Gastroesophageal sphincter (tissue), 4 donors: ENCODE results near the gene AATK. TPM values are rescaled to one million over a fixed set of nuclear protein-coding genes. Genes with fewer than 3 reads are reported as not detected.

ENCODE experiments used
- ATAC-seq: fragments of 150-250 bp; one replicate; pipeline ENCODE4 v1.9.1; 2016; ENCODE audit warnings: mild to moderate bottlenecking, moderate library complexity
- H3K27ac ChIP-seq, 4 donors: fragments of 200-600 bp; sonication (generic) in 3 of 4; 1 replicate in 3 of 4; 2 replicates in 1 of 4; pipeline ENCODE4 v1.5.1; 2016 to 2019
- H3K27me3 ChIP-seq: fragments of 200-600 bp; sonication (generic); one replicate; pipeline ENCODE4 v1.5.1; 2019
- H3K36me3 ChIP-seq, 2 donors: fragments of 200-600 bp; sonication (generic); one replicate each; pipeline ENCODE4 v1.5.1; 2019; ENCODE audit warnings: control low read depth in 1 of 2
- H3K4me1 ChIP-seq, 3 donors: fragments of 200-600 bp; sonication (generic); 1 replicate in 2 of 3; 2 replicates in 1 of 3; pipeline ENCODE4 v1.5.1; 2016 to 2019; ENCODE audit warnings: control low read depth in 2 of 3
- H3K4me3 ChIP-seq, 2 donors: fragments of 200-600 bp; sonication (generic); one replicate each; pipeline ENCODE4 v1.5.1; 2019; ENCODE audit warnings: mild to moderate bottlenecking in 1 of 2, moderate library complexity in 1 of 2
- H3K9me3 ChIP-seq, 3 donors: fragments of 200-600 bp; sonication (generic); one replicate each; pipeline ENCODE4 v1.5.1; 2017 to 2019; ENCODE audit warnings: control low read depth in 2 of 3
- CTCF ChIP-seq, 4 experiments: fragments of 200-600 bp in 2 of 4; fragments of 450-650 bp in 2 of 4; sonication (generic) in 1 of 4; IDR thresholded peaks; one replicate each; pipeline ENCODE4 v1.5.1; 2017 to 2019; ENCODE audit warnings: antibody characterized with exemption in 4 of 4, mild to moderate bottlenecking in 2 of 4, moderate library complexity in 2 of 4
- EP300 ChIP-seq: sonication (generic); formaldehyde crosslinking; IDR thresholded peaks from one replicate; pipeline ENCODE4 v1.6.1; 2017; ENCODE audit warnings: antibody characterized with exemption, mild to moderate bottlenecking
- POLR2A ChIP-seq, 2 donors: fragments of 450-650 bp; IDR thresholded peaks; one replicate each; pipeline ENCODE4 v1.6.1; 2017; ENCODE audit warnings: antibody characterized with exemption in 2 of 2, mild to moderate bottlenecking in 2 of 2, moderate library complexity in 1 of 2
- POLR2AphosphoS5 ChIP-seq: sonication (generic); formaldehyde crosslinking; IDR thresholded peaks from one replicate; pipeline ENCODE4 v1.6.1; 2017; ENCODE audit warnings: antibody characterized with exemption
- WGBS, 2 donors: methylation state at CpG; one replicate each; pipeline ENCODE4 v1.1.5; 2018; ENCODE audit warnings: low coverage in 1 of 2; 5-methylcytosine and 5-hydroxymethylcytosine counted together
- total RNA-seq, 4 donors: library from RNA; depleted of rRNA; stranded (reverse); fragments of >200 nt; gene quantifications; one replicate each; pipeline ENCODE4 v1.1.0, GENCODE V29; 2016

The AATK gene
- total RNA-seq, 4 donors from 2014 or later: 14.5 to 28.0 (median 22.1) TPM

DNA sequence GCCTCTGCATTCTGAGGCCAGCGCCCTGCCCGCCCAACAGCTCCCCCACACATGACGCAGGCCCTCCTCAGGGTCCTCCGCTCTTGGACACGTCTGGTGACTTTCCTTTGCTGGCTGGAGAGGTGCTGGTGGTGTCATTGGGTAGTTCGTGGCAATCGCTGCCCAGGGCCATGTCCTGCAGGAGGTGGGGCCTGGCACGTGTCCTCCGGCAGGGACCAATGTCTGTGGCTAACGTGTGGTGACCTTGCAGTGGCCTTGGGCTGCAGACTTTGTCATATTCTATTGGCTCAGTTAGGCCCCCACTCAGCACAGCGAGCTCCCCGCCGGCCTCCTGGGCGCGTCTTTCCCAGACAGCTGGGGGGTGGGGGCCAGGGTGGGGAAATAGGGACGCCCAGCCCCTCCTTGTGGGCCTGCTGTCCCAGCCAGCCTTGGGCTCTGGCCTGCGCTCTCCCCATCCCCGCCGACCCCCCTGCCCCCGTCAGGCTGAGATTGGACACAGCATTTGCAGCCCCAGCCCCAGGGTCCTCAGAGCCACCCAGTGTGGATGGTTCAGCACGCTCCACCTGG lies 52.8 kb downstream of the AATK start:
- no peak for TF ChIP-seq CTCF (IDR thresholded peaks at IDR 0.05)
- Histone ChIP-seq H3K36me3 (peaks cover 0 to 92% of the 10 kb centered on the region in 2 donors), H3K4me1 (peaks cover 0 to 5% (median 0%) of the 10 kb centered on the region in 3 donors), H3K9me3 (no peaks in the 10 kb centered on the region), H3K4me3 (no peak overlapping the region), H3K27me3 (no peaks in the 10 kb centered on the region), H3K27ac (no peak overlapping the region)
- no peak for ATAC-seq
- 71 to 81% methylated on average over 6 to 9 of the region's 21 CpGs for WGBS, 2 donors

GRCh38 chr17:81112450-81112849 lies 53.6 kb downstream of the AATK start:
- H3K36me3 ChIP-seq: peaks cover 0 to 92% of the 10 kb centered on the region in 2 donors
- WGBS, 2 donors: 100% methylated on average over 5 of the region's 23 CpGs; no CpG with 5 or more reads in 1 of the 2 donors
- no peak overlapping the region for H3K27ac ChIP-seq

DNA sequence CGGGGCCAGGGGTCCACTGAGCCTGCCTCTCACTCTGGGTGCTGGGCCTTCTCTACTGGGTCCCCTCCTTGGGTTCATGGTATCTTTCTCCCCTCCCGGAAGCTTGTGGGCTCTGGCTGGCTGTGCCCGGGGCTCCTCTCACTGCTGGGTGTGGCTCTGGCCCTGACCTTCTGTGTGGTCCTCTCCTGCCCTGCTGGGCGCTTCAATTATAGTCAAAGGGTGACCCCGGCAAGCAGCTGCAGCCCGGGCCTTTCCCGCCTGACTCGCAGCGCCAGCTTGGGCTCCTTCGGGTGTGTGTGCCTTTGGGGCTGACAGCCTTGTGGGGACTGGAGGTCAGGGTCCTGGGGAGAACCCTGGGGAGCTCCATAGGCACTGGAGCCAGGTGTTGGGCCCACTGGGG lies 55.0 kb downstream of the AATK start:
- no peaks in the 10 kb centered on the region for H3K27me3 ChIP-seq
- WGBS, 2 donors: no CpG with 5 or more reads among the region's 10 CpGs
- H3K36me3 ChIP-seq: peaks cover 0 to 92% of the 10 kb centered on the region in 2 donors
- H3K4me3 ChIP-seq: no peak overlapping the region
- ATAC-seq: no peak
- H3K9me3 ChIP-seq: no peaks in the 10 kb centered on the region
- H3K4me1 ChIP-seq: no peaks in the 10 kb centered on the region
- TF ChIP-seq POLR2AphosphoS5 (no peak), CTCF (IDR thresholded peaks at IDR 0.05) (no peak), POLR2A (IDR thresholded peaks at IDR 0.05) (no peak), EP300 (no peak)
- no peak overlapping the region for H3K27ac ChIP-seq

More at GRCh38 chr17:81112450-81112849, 53.6 kb downstream of the AATK start:
- no peaks in the 10 kb centered on the region for H3K9me3 ChIP-seq
- TF ChIP-seq POLR2AphosphoS5: no peak
- no peak for TF ChIP-seq EP300
- TF ChIP-seq POLR2A (IDR thresholded peaks at IDR 0.05): no peak
- no peak for TF ChIP-seq CTCF (IDR thresholded peaks at IDR 0.05)
- no peaks in the 10 kb centered on the region for H3K27me3 ChIP-seq
- no peak for ATAC-seq
- no peaks in the 10 kb centered on the region for H3K4me1 ChIP-seq
- no peak overlapping the region for H3K4me3 ChIP-seq

DNA sequence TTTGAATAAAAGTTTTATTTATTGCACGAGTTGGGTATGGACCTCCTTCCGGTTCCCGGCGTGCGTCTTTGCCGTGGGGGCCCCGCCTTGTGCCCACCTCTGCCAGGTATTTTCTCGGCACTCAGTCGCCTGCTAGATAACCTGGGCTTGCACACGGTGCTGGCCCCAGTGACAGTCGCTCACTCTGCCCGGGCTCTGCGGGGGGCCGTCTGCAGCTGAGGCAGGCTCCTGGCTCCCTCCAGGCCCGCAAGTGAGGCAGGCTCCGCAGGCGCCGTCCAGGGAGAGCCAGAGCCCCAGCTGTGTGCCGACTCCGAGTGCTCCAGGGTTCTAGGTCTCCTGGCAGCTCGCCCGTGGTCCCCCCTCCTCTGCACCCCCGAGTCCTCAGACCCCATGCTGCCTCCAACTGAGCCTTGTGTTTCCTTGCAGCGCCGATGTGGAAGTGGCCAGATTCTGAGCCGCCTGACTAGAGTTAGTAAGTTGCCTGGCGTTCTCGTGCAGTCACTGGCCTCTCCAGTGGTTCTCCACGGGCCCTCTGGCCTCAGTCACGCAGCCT lies 55.5 kb downstream of the AATK start:
- 68 to 82% methylated on average over 3 to 7 of the region's 30 CpGs for WGBS, 2 donors
- H3K4me1 ChIP-seq: no peaks in the 10 kb centered on the region
- no peak overlapping the region for H3K4me3 ChIP-seq
- no peak for ATAC-seq
- TF ChIP-seq CTCF (IDR thresholded peaks at IDR 0.05): no peak
- no peak for TF ChIP-seq POLR2A (IDR thresholded peaks at IDR 0.05)
- TF ChIP-seq EP300: no peak
- TF ChIP-seq POLR2AphosphoS5: no peak
- peaks cover 0 to 92% of the 10 kb centered on the region in 2 donors for H3K36me3 ChIP-seq
- H3K27me3 ChIP-seq: no peaks in the 10 kb centered on the region
- H3K27ac ChIP-seq: no peak overlapping the region
- no peaks in the 10 kb centered on the region for H3K9me3 ChIP-seq

- Histone ChIP-seq H3K36me3 (peaks cover 0 to 92% of the 10 kb centered on the region in 2 donors), H3K4me3 (no peak overlapping the region), H3K4me1 (no peaks in the 10 kb centered on the region), H3K27me3 (no peaks in the 10 kb centered on the region), H3K27ac (no peak overlapping the region), H3K9me3 (no peaks in the 10 kb centered on the region)
- 60% methylated on average over 2 of the region's 22 CpGs; no CpG with 5 or more reads in 1 of the 2 donors for WGBS, 2 donors
- no peak for ATAC-seq
- TF ChIP-seq EP300 (no peak), POLR2A (IDR thresholded peaks at IDR 0.05) (no peak), POLR2AphosphoS5 (no peak), CTCF (IDR thresholded peaks at IDR 0.05) (no peak)
Observed at GRCh38 chr17:81109957-81110356, 56.1 kb downstream of the AATK start.
